ENCODE measurements around the gene MANBA. TPM values are rescaled to one million over a fixed set of nuclear protein-coding genes. Genes with fewer than 3 reads are reported as not detected.

The MANBA gene
- total and polyA plus RNA-seq, 2 of the 4 experiments (the other 2 are of a cell fraction) = 11.5 to 17.2 TPM

- intact Hi-C loops (cut with micrococcal nuclease) (no loop called here), in situ Hi-C loops (cut with MboI; ENCODE audit: low sequenced_read_pairs) (loop anchor here (10.0 kb wide), 1 partner anchor 160 kb away; no protein-coding TSS in a partner anchor), dilution Hi-C loops (cut with HindIII; ENCODE audit: low sequenced_read_pairs, unreplicated experiment) (loop anchor here (25.0 kb wide), 1 partner anchor 408 kb away; the partner anchor contains the start of gene SLC9B1)
- no peak overlapping the region for H3K4me2 ChIP-seq (ENCODE audit: low read depth, low read length)
- BruUV-seq (replicated peaks) = no TSS peak
- no peak overlapping the region for H3K4me3 ChIP-seq (ENCODE audit: insufficient read depth, low read depth, low read length)
- H3K23ac ChIP-seq (ENCODE audit: low read depth, low read length) = no peak overlapping the region
- H4K5ac ChIP-seq (ENCODE audit: low read depth, low read length) = no peak overlapping the region
- H3K27me3 ChIP-seq (ENCODE audit: control insufficient read depth, insufficient read depth, low read length) = no peaks in the 10 kb centered on the region
- no peak overlapping the region for H2BK120ac ChIP-seq (ENCODE audit: low read depth, low read length)
- H3K56ac ChIP-seq (ENCODE audit: extremely low read depth, insufficient read depth, low read length) = no peak overlapping the region
- H3K36me3 ChIP-seq (ENCODE audit: control insufficient read depth, insufficient read depth, low read length) = peaks cover 26% of the 10 kb centered on the region
- ChIA-PET POLR2A (ENCODE audit: unreplicated experiment) (no interaction called here), CTCF (interaction anchor here (0.9 kb wide), 1 partner anchor 17 kb away, joined by 4 read pairs; no protein-coding TSS in a partner anchor)
- no peak overlapping the region for H2AK9ac ChIP-seq (replicated peaks; ENCODE audit: low read depth, low read length, poor library complexity)
- no peak overlapping the region for H3K18ac ChIP-seq (ENCODE audit: low read depth, low read length)
- WGBS, 2 experiments (ENCODE audit: extremely low coverage in 2 of 2, insufficient read length in 1 of 2) = no CpG with 5 or more reads among the region's 2 CpGs
- no peak overlapping the region for H3K27ac ChIP-seq (ENCODE audit: insufficient read depth, low read length)
- H3K79me1 ChIP-seq (ENCODE audit: low read depth in 1 of 2, low read length in 2 of 2) = no peaks in the 10 kb centered on the region
- no peak overlapping the region for H3K14ac ChIP-seq (replicated peaks; ENCODE audit: low read depth, low read length)
- H2AFZ ChIP-seq (replicated peaks; ENCODE audit: low read length, poor library complexity) = no peak overlapping the region
- ATAC-seq (ENCODE audit: low read depth) (no peak), DNase-seq (no peak)
- H2BK15ac ChIP-seq (ENCODE audit: low read depth, low read length) = no peak overlapping the region
- H2BK5ac ChIP-seq (ENCODE audit: low read depth, low read length, poor library complexity, severe bottlenecking) = no peak overlapping the region
- H4K91ac ChIP-seq (ENCODE audit: insufficient read depth, low read depth, low read length) = no peak overlapping the region
- no peak for TF ChIP-seq NFE2L2 (IDR thresholded peaks at IDR 0.05; ENCODE audit: low read depth, low read length)
- TF ChIP-seq, protein P1, sequence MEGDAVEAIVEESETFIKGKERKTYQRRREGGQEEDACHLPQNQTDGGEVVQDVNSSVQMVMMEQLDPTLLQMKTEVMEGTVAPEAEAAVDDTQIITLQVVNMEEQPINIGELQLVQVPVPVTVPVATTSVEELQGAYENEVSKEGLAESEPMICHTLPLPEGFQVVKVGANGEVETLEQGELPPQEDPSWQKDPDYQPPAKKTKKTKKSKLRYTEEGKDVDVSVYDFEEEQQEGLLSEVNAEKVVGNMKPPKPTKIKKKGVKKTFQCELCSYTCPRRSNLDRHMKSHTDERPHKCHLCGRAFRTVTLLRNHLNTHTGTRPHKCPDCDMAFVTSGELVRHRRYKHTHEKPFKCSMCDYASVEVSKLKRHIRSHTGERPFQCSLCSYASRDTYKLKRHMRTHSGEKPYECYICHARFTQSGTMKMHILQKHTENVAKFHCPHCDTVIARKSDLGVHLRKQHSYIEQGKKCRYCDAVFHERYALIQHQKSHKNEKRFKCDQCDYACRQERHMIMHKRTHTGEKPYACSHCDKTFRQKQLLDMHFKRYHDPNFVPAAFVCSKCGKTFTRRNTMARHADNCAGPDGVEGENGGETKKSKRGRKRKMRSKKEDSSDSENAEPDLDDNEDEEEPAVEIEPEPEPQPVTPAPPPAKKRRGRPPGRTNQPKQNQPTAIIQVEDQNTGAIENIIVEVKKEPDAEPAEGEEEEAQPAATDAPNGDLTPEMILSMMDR (conservative IDR thresholded peaks at IDR 0.05; ENCODE audit: low read depth, low read length) = no peak
- no peak for TF ChIP-seq CHD1 (IDR thresholded peaks at IDR 0.05; ENCODE audit: low read depth, low read length)
- TF ChIP-seq RAD21 (IDR thresholded peaks at IDR 0.05; ENCODE audit: low read length) = no peak
- no peak for TF ChIP-seq POLR2A (IDR thresholded peaks at IDR 0.05; ENCODE audit: low read depth, low read length)
- no peak overlapping the region for H3K4ac ChIP-seq (ENCODE audit: low read depth, low read length)
- H2BK20ac ChIP-seq (ENCODE audit: low read depth, low read length) = no peak overlapping the region
- H4K8ac ChIP-seq (ENCODE audit: low read depth in 2 of 2, low read length in 2 of 2) = no peak overlapping the region
- no peak overlapping the region for H3K9ac ChIP-seq (ENCODE audit: low read depth, low read length)
- no peak overlapping the region for H2AK5ac ChIP-seq (ENCODE audit: low read depth, low read length)
- H4K20me1 ChIP-seq (ENCODE audit: insufficient read depth, low read length) = no peaks in the 10 kb centered on the region
- H3K9me3 ChIP-seq (ENCODE audit: control insufficient read depth, insufficient read depth, low read length) = no peaks in the 10 kb centered on the region
- peaks cover 12% of the 10 kb centered on the region for H3K9me1 ChIP-seq (ENCODE audit: insufficient read depth, low read length)
- peaks cover under 1% of the 10 kb centered on the region; the same call in 1 of the 2 replicates for H3K4me1 ChIP-seq (ENCODE audit: control insufficient read depth, insufficient read depth, low read length)
Observed at GRCh38 chr4:102604222-102604940, 156.4 kb downstream of the MANBA start.
